RWPE2 (cell line): ENCODE data around the gene TFE3.
A peak's percentile ranks its signal among the peaks of the same experiment; 100 is the strongest.

Experiments used
- ATAC-seq: fragments of 200-7000 bp; cut with Tn5 transposase; 3 replicates; pipeline ENCODE4 v1.9.1; 2021; ENCODE audit warnings: low read depth
- DNase-seq: peaks from one replicate; pipeline ENCODE4 v3.0.0-alpha.2; 2020; ENCODE audit warnings: low spot score
- H3K27ac ChIP-seq: fragments of 450-650 bp; 2 replicates; pipeline ENCODE4 v1.5.1; 2017; ENCODE audit warnings: mild to moderate bottlenecking; ENCODE audit not compliant: poor library complexity, severe bottlenecking
- H3K27me3 ChIP-seq: fragments of 250-450 bp; sonication (Bioruptor Pico); 2 replicates; pipeline ENCODE4 v1.5.1; 2021; ENCODE audit warnings: mild to moderate bottlenecking, moderate library complexity; ENCODE audit not compliant: insufficient read depth, poor library complexity, severe bottlenecking
- H3K36me3 ChIP-seq: fragments of 250-450 bp; sonication (Bioruptor Pico); 2 replicates; pipeline ENCODE4 v1.5.1; 2020; ENCODE audit warnings: low read depth, mild to moderate bottlenecking, moderate library complexity
- H3K4me1 ChIP-seq: fragments of 250-450 bp; sonication (Bioruptor Pico); 2 replicates; pipeline ENCODE4 v1.5.1; 2021; ENCODE audit warnings: mild to moderate bottlenecking, moderate library complexity; ENCODE audit not compliant: insufficient read depth, poor library complexity, severe bottlenecking
- H3K4me3 ChIP-seq: fragments of 250-450 bp; sonication (Bioruptor Pico); 2 replicates; pipeline ENCODE4 v1.5.1; 2021; ENCODE audit warnings: mild to moderate bottlenecking, moderate library complexity; ENCODE audit not compliant: severe bottlenecking
- H3K9me3 ChIP-seq: fragments of 250-450 bp; sonication (Bioruptor Pico); 2 replicates; pipeline ENCODE4 v1.5.1; 2021; ENCODE audit warnings: mild to moderate bottlenecking, moderate library complexity; ENCODE audit not compliant: severe bottlenecking
- TF ChIP-seq, protein P1 (sequence below): fragments of 450-650 bp; IDR thresholded peaks from one replicate; pipeline ENCODE4 v1.5.1; 2017; ENCODE audit warnings: mild to moderate bottlenecking, moderate library complexity; ENCODE audit not compliant: poor library complexity, severe bottlenecking

TFE3 gene

DNA sequence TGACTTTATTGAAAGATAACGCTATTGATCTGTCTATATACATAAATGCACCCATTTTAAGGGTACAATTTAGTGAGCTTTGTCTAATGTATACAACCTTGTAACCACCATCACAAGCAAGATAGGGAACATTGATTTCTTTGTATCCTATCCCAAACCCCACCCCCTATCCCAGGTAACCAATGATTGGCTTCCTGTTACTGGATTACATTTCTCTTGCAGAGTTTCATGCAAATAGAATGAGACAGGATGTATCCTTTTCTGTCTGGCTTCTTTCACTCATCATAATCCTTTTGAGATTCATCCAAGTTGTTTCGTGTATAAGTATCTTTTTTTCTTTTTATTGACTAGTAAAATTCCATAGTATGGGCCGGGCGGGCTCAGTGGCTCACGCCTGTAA, 39.5 kb downstream of the TFE3 start:
- H3K27me3 ChIP-seq, result no peaks in the 10 kb centered on the region
- H3K36me3 ChIP-seq, result 0 out of 2 replicates have a peak, but pooled peaks cover 1% of the 10 kb centered on the region
- no peaks in the 10 kb centered on the region for H3K4me1 ChIP-seq
- no peak overlapping the region for H3K27ac ChIP-seq
- DNase-seq, result no peak
- no peak for ATAC-seq
- TF ChIP-seq, protein P1, sequence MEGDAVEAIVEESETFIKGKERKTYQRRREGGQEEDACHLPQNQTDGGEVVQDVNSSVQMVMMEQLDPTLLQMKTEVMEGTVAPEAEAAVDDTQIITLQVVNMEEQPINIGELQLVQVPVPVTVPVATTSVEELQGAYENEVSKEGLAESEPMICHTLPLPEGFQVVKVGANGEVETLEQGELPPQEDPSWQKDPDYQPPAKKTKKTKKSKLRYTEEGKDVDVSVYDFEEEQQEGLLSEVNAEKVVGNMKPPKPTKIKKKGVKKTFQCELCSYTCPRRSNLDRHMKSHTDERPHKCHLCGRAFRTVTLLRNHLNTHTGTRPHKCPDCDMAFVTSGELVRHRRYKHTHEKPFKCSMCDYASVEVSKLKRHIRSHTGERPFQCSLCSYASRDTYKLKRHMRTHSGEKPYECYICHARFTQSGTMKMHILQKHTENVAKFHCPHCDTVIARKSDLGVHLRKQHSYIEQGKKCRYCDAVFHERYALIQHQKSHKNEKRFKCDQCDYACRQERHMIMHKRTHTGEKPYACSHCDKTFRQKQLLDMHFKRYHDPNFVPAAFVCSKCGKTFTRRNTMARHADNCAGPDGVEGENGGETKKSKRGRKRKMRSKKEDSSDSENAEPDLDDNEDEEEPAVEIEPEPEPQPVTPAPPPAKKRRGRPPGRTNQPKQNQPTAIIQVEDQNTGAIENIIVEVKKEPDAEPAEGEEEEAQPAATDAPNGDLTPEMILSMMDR, result no peak
- no peaks in the 10 kb centered on the region for H3K9me3 ChIP-seq
- no peak overlapping the region for H3K4me3 ChIP-seq

- Histone ChIP-seq H3K27me3 (no peaks in the 10 kb centered on the region), H3K9me3 (no peaks in the 10 kb centered on the region), H3K4me1 (no peaks in the 10 kb centered on the region), H3K27ac (peak within 1 kb of the TSS; percentile 41), H3K4me3 (peak within 1 kb of the TSS; percentile 62), H3K36me3 (peaks cover 6% of the 10 kb centered on the region; the same call in 1 of the 2 replicates)
- DNase-seq (no peak), ATAC-seq (peak; percentile 91)
- TF ChIP-seq, protein P1, result no peak
Observed at GRCh38 chrX:49002091-49002935, 40.8 kb downstream of the TFE3 start, which contains the start of gene GRIPAP1. Gene GRIPAP1, minus strand, starts transcription at chrX:49002264. Its CDS starts 35 bp downstream, at chrX:49002229.

- Histone ChIP-seq H3K27me3 (no peaks in the 10 kb centered on the region), H3K4me3 (peak overlapping the region; percentile 62), H3K9me3 (no peaks in the 10 kb centered on the region), H3K27ac (peak overlapping the region; percentile 41), H3K4me1 (no peaks in the 10 kb centered on the region), H3K36me3 (peaks cover 8% of the 10 kb centered on the region; the same call in 1 of the 2 replicates)
- TF ChIP-seq, protein P1, result no peak
- ATAC-seq, result peak; percentile 47; the same call in 2 of the 3 replicates
- no peak for DNase-seq
Observed at GRCh38 chrX:49001521-49002090, 41.6 kb downstream of the TFE3 start.

DNA sequence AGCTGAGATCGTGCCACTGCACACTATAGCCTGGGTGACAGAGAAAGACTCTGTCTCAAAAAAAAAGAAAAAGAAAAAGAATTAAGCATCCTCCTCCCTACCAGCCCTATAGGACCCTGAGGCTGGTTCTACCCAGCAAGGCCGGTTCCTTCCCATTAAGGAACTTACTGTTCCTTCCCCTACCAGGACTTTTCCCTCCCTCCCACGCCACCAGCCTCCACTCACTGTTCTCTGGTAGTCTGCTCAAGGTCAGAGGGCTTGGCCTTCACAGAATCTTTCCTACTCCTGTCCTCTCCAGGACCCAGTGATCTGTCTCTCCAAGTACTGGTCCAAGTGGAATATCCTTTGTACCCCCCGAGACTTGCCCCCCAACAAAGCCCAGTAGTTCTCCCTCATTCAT, 42.5 kb downstream of the TFE3 start:
- no peak overlapping the region for H3K4me3 ChIP-seq
- no peaks in the 10 kb centered on the region for H3K27me3 ChIP-seq
- H3K27ac ChIP-seq, result no peak overlapping the region
- TF ChIP-seq, protein P1, result no peak
- no peaks in the 10 kb centered on the region for H3K9me3 ChIP-seq
- ATAC-seq (no peak), DNase-seq (no peak)
- peaks cover 8% of the 10 kb centered on the region; the same call in 1 of the 2 replicates for H3K36me3 ChIP-seq
- no peaks in the 10 kb centered on the region for H3K4me1 ChIP-seq
